ENCODE measurements around the gene DHRS13. TPM values are rescaled to one million over a fixed set of nuclear protein-coding genes. Genes with fewer than 3 reads are reported as not detected.

Gene DHRS13
- polyA plus RNA-seq, 2 of the 4 experiments (the other 2 are of a cell fraction): 4.8 to 7.0 TPM

DNA sequence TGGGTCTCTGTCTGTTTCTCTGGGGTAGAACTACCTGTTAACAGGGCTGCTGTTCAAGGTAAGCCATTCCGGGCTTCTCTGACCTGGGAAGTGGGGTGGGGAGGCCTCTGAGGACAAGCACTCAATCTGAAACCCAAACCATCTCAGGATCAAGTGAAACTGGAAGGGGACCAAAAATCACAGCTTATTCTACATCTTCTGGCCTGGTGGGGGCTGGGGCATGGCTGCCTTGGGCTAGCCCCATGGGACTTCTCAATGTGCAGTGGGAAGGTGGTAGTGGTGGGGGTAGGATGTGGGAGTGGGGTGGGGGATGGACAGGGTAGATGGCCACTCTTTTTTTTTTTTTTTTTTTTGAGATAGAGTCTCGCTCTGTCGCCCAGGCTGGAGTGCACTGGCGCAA is 10.9 kb downstream of the DHRS13 start:
- no peak overlapping the region for H3K27ac ChIP-seq
- no peak overlapping the region for H3K4me3 ChIP-seq
- DNase-seq (ENCODE audit: low read depth in 1 of 2, low spot score in 1 of 2) (no peak), ATAC-seq (no peak), FAIRE-seq (no peak)
- ChIA-PET CTCF (interaction anchor here (0.6 to 9.9 kb wide), 8 partner anchors 10 to 257 kb away, joined by 3 to 54 read pairs (median 10); partner anchors contain the start of gene DHRS13), POLR2A (no interaction called here)
- TF ChIP-seq JUN (IDR thresholded peaks at IDR 0.05) (no peak), FOXS1 (CRISPR knock-in tag; IDR thresholded peaks at IDR 0.05) (no peak), RNF2 (IDR thresholded peaks at IDR 0.05; ENCODE audit: borderline replicate concordance, low read depth) (no peak), MYC (IDR thresholded peaks at IDR 0.05; ENCODE audit: borderline replicate concordance, low read length) (no peak), JUNB (IDR thresholded peaks at IDR 0.05) (no peak), KDM5A (IDR thresholded peaks at IDR 0.05) (no peak), ZC3H11A (IDR thresholded peaks at IDR 0.05) (no peak)
- TF ChIP-seq, protein P1, sequence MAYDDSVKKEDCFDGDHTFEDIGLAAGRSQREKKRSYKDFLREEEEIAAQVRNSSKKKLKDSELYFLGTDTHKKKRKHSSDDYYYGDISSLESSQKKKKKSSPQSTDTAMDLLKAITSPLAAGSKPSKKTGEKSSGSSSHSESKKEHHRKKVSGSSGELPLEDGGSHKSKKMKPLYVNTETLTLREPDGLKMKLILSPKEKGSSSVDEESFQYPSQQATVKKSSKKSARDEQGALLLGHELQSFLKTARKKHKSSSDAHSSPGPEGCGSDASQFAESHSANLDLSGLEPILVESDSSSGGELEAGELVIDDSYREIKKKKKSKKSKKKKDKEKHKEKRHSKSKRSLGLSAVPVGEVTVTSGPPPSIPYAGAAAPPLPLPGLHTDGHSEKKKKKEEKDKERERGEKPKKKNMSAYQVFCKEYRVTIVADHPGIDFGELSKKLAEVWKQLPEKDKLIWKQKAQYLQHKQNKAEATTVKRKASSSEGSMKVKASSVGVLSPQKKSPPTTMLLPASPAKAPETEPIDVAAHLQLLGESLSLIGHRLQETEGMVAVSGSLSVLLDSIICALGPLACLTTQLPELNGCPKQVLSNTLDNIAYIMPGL (CRISPR knock-in tag; IDR thresholded peaks at IDR 0.05; ENCODE audit: borderline replicate concordance): no peak
- TF ChIP-seq, protein P2, sequence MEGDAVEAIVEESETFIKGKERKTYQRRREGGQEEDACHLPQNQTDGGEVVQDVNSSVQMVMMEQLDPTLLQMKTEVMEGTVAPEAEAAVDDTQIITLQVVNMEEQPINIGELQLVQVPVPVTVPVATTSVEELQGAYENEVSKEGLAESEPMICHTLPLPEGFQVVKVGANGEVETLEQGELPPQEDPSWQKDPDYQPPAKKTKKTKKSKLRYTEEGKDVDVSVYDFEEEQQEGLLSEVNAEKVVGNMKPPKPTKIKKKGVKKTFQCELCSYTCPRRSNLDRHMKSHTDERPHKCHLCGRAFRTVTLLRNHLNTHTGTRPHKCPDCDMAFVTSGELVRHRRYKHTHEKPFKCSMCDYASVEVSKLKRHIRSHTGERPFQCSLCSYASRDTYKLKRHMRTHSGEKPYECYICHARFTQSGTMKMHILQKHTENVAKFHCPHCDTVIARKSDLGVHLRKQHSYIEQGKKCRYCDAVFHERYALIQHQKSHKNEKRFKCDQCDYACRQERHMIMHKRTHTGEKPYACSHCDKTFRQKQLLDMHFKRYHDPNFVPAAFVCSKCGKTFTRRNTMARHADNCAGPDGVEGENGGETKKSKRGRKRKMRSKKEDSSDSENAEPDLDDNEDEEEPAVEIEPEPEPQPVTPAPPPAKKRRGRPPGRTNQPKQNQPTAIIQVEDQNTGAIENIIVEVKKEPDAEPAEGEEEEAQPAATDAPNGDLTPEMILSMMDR (IDR thresholded peaks at IDR 0.05): no peak
- H3K4me2 ChIP-seq: no peak overlapping the region
- H3K4me1 ChIP-seq: peaks cover 12% of the 10 kb centered on the region
- H3K9me3 ChIP-seq: no peaks in the 10 kb centered on the region
- 98% methylated on average over 4 of the region's 4 CpGs for WGBS (ENCODE audit: missing lambda C conversion rate)

DNA sequence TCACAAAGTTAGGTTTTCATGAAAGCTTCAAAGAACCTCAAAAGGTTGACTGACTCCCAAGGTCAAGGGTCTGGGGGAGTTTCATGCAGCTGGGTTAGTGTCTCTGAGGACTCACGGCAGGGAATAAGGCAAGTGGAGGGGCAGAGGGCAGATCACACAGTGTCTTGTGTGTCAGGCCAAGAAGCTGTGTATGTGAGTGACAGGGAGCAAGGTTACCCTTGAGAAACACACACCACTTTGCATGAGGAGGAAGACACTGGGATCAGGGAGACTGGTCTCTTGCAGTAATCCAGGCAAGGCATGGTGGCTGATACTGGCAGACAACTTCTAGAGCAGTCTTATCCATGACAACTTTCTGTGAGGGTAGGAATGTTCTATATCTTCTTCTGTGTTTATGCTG is 11.7 kb downstream of the DHRS13 start:
- Histone ChIP-seq H3K4me3 (no peak overlapping the region), H3K4me2 (no peak overlapping the region), H3K9me3 (no peaks in the 10 kb centered on the region), H3K4me1 (peaks cover 7% of the 10 kb centered on the region), H3K27ac (no peak overlapping the region)
- 83% methylated on average over 1 of the region's 1 CpG for WGBS (ENCODE audit: missing lambda C conversion rate)
- POLR2A ChIA-PET: no interaction called here
- TF ChIP-seq EHMT2 (IDR thresholded peaks at IDR 0.05; ENCODE audit: low read depth) (no peak), HOXA7 (CRISPR knock-in tag; IDR thresholded peaks at IDR 0.05) (no peak), FOXS1 (CRISPR knock-in tag; IDR thresholded peaks at IDR 0.05) (no peak)
- ATAC-seq (no peak), DNase-seq (ENCODE audit: low read depth in 1 of 2, low spot score in 1 of 2) (no peak), FAIRE-seq (no peak)
- CTCF ChIA-PET: interaction anchor here (0.6 to 9.9 kb wide), 9 partner anchors 9 to 164 kb away, joined by 3 to 54 read pairs (median 7); partner anchors contain the start of gene DHRS13

DNA sequence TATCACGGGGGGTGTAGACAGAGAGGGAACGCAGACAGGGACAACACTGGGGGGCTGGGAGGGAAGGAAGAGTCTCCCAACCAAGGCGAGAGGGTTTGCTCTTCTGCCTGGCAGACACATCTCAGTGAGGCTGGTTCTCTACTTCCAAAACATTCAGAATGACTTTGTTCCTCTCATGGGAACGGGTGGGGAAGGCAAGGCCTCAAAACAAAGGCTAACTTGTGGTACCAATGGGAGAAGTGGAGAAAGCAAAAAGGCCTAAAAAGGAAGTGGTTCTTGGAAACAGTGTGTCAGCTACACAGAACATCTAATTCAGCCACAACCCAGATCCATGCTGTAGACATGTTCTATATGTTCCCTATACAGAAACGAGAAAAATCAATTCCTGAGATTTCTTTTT is 12.9 kb downstream of the DHRS13 start:
- Histone ChIP-seq H3K9me3 (no peaks in the 10 kb centered on the region), H3K27ac (no peak overlapping the region), H3K4me1 (no peaks in the 10 kb centered on the region), H3K4me2 (no peak overlapping the region), H3K4me3 (no peak overlapping the region)
- TF ChIP-seq TFCP2L1 (CRISPR knock-in tag; IDR thresholded peaks at IDR 0.05) (no peak), HOXB13 (CRISPR knock-in tag; IDR thresholded peaks at IDR 0.05; ENCODE audit: low read depth) (no peak)
- ChIA-PET CTCF (interaction anchor here (0.7 to 9.9 kb wide), 5 partner anchors 11 to 255 kb away, joined by 3 to 54 read pairs (median 13); partner anchors contain the start of gene DHRS13), POLR2A (no interaction called here)
- 88% methylated on average over 5 of the region's 5 CpGs for WGBS (ENCODE audit: missing lambda C conversion rate)
- no peak for FAIRE-seq
- no peak for ATAC-seq
- DNase-seq (ENCODE audit: low read depth in 1 of 2, low spot score in 1 of 2): no peak

DNA sequence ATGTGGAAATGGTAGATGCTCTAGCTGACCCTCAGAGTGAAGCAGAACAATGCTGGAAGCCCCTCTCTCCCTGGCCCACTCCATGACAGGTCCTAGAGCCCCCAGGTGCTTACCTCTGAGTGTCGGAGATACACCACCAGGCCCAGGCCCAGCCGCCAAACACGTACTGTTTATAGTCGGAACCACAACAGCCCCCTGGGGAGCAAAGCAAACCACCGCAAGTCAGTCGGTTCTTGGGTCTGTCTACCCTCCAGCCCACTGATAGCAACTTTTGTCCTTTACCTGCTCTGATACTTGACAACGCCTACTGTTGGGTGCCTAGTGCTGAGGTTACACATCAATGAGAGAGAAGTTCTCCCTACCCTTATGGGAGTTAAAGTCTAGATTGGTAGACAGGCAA is 14.0 kb downstream of the DHRS13 start:
- H3K9me3 ChIP-seq: no peaks in the 10 kb centered on the region
- TF ChIP-seq ESRRA (IDR thresholded peaks at IDR 0.05; ENCODE audit: borderline replicate concordance, low read length) (no peak), CBX2 (IDR thresholded peaks at IDR 0.05; ENCODE audit: borderline replicate concordance, low read depth) (no peak), ZFP36 (IDR thresholded peaks at IDR 0.05; ENCODE audit: borderline replicate concordance, partially characterized antibody) (no peak), GATA3 (IDR thresholded peaks at IDR 0.05; ENCODE audit: borderline replicate concordance) (no peak), RNF2 (IDR thresholded peaks at IDR 0.05; ENCODE audit: borderline replicate concordance, low read depth) (no peak), PHF8 (IDR thresholded peaks at IDR 0.05; ENCODE audit: borderline replicate concordance, low read depth) (no peak), HEYL (CRISPR knock-in tag; IDR thresholded peaks at IDR 0.05) (no peak)
- TF ChIP-seq, protein P1 (CRISPR knock-in tag; IDR thresholded peaks at IDR 0.05; ENCODE audit: borderline replicate concordance): no peak
- TF ChIP-seq, protein P3, sequence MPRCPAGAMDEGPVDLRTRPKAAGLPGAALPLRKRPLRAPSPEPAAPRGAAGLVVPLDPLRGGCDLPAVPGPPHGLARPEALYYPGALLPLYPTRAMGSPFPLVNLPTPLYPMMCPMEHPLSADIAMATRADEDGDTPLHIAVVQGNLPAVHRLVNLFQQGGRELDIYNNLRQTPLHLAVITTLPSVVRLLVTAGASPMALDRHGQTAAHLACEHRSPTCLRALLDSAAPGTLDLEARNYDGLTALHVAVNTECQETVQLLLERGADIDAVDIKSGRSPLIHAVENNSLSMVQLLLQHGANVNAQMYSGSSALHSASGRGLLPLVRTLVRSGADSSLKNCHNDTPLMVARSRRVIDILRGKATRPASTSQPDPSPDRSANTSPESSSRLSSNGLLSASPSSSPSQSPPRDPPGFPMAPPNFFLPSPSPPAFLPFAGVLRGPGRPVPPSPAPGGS (IDR thresholded peaks at IDR 0.05): no peak
- TF ChIP-seq, protein P4, sequence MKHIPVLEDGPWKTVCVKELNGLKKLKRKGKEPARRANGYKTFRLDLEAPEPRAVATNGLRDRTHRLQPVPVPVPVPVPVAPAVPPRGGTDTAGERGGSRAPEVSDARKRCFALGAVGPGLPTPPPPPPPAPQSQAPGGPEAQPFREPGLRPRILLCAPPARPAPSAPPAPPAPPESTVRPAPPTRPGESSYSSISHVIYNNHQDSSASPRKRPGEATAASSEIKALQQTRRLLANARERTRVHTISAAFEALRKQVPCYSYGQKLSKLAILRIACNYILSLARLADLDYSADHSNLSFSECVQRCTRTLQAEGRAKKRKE (CRISPR knock-in tag; IDR thresholded peaks at IDR 0.05; ENCODE audit: low read depth): no peak
- H3K27ac ChIP-seq: no peak overlapping the region
- no peaks in the 10 kb centered on the region for H3K4me1 ChIP-seq
- DNase-seq (ENCODE audit: low read depth in 1 of 2, low spot score in 1 of 2) (no peak), ATAC-seq (no peak), FAIRE-seq (no peak)
- no peak overlapping the region for H3K4me2 ChIP-seq
- WGBS (ENCODE audit: missing lambda C conversion rate): 90% methylated on average over 7 of the region's 7 CpGs
- CTCF ChIA-PET: interaction anchor here (0.7 to 9.9 kb wide), 3 partner anchors 10 to 81 kb away, joined by 3 to 54 read pairs (median 13); partner anchors contain the start of gene DHRS13
- POLR2A ChIA-PET: no interaction called here
- no peak overlapping the region for H3K4me3 ChIP-seq

Measured in A549 (cell line).